ENCODE measurements around the gene RCSD1.

RCSD1 gene

GRCh38 chr1:167681024-167681423 is 51.0 kb downstream of the RCSD1 start:
- Histone ChIP-seq H2AFZ (ENCODE audit: low read length) (no peak overlapping the region), H3K36me3 (ENCODE audit: insufficient read depth, low read length) (peaks cover 14% of the 10 kb centered on the region; the same call in 1 of the 2 replicates), H3K79me2 (ENCODE audit: insufficient read depth, low read length) (no peaks in the 10 kb centered on the region), H3K4me2 (ENCODE audit: low read depth, low read length, poor library complexity, severe bottlenecking) (no peak overlapping the region), H4K20me1 (ENCODE audit: insufficient read depth, low read length, poor library complexity, severe bottlenecking) (no peaks in the 10 kb centered on the region), H3K9ac (ENCODE audit: low read depth, low read length, poor library complexity, severe bottlenecking) (no peak overlapping the region), H3K4me1 (ENCODE audit: insufficient read depth, low read length, poor library complexity, severe bottlenecking) (peaks cover 19% of the 10 kb centered on the region), H3K9me2 (replicated peaks; ENCODE audit: low read depth, low read length) (no peaks in the 10 kb centered on the region), H3K4me3 (ENCODE audit: low read length, poor library complexity, severe bottlenecking) (no peak overlapping the region), H3F3A (ENCODE audit: low read depth) (no peaks in the 10 kb centered on the region), H3K27me3 (ENCODE audit: insufficient read depth, low read length, poor library complexity, severe bottlenecking) (no peaks in the 10 kb centered on the region), H3K9me3 (ENCODE audit: insufficient read depth, low read depth, low read length) (no peaks in the 10 kb centered on the region)
- no peak for TF ChIP-seq CTCF (conservative IDR thresholded peaks at IDR 0.05; ENCODE audit: low read length)
- TF ChIP-seq EZH2phosphoT487 (IDR thresholded peaks at IDR 0.05; ENCODE audit: borderline replicate concordance) = no peak

- Histone ChIP-seq H3K36me3 (ENCODE audit: insufficient read depth, low read length) (peaks cover 16% of the 10 kb centered on the region; the same call in 1 of the 2 replicates), H4K20me1 (ENCODE audit: insufficient read depth, low read length, poor library complexity, severe bottlenecking) (no peaks in the 10 kb centered on the region), H3K79me2 (ENCODE audit: insufficient read depth, low read length) (no peaks in the 10 kb centered on the region), H3K9ac (ENCODE audit: low read depth, low read length, poor library complexity, severe bottlenecking) (no peak overlapping the region), H3K4me3 (ENCODE audit: low read length, poor library complexity, severe bottlenecking) (no peak overlapping the region), H3K9me3 (ENCODE audit: insufficient read depth, low read depth, low read length) (no peaks in the 10 kb centered on the region), H3K9me2 (replicated peaks; ENCODE audit: low read depth, low read length) (no peaks in the 10 kb centered on the region), H2AFZ (ENCODE audit: low read length) (no peak overlapping the region), H3F3A (ENCODE audit: low read depth) (no peaks in the 10 kb centered on the region), H3K4me1 (ENCODE audit: insufficient read depth, low read length, poor library complexity, severe bottlenecking) (peaks cover 17% of the 10 kb centered on the region), H3K27me3 (ENCODE audit: insufficient read depth, low read length, poor library complexity, severe bottlenecking) (no peaks in the 10 kb centered on the region), H3K4me2 (ENCODE audit: low read depth, low read length, poor library complexity, severe bottlenecking) (no peak overlapping the region)
- TF ChIP-seq CTCF (conservative IDR thresholded peaks at IDR 0.05; ENCODE audit: low read length) (no peak), EZH2phosphoT487 (IDR thresholded peaks at IDR 0.05; ENCODE audit: borderline replicate concordance) (no peak)
These were observed 51.5 kb downstream of the RCSD1 start for GRCh38 chr1:167681451-167682098.

DNA sequence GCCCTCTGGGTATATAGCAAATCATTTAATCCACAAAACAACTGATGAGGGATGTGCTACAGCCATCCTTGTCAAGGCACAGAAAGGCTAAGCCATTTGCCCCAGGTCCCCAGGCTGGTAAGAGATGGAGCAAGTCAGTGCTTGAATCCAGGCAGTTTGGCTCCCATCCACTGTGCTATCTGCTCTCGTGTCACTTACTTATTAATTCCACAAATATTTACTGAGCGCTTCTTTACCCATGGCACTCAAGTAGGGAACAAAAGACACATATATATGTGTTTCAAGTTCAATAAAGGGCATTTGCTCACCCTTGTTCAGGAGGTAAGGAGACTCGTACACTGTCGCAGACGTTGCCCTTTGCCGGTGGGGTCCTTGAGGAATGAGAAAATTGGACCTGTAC is 53.2 kb downstream of the RCSD1 start:
- peaks cover 21% of the 10 kb centered on the region; the same call in 1 of the 2 replicates for H3K36me3 ChIP-seq (ENCODE audit: insufficient read depth, low read length)
- no peaks in the 10 kb centered on the region for H3K9me3 ChIP-seq (ENCODE audit: insufficient read depth, low read depth, low read length)
- no peaks in the 10 kb centered on the region for H3K9me2 ChIP-seq (replicated peaks; ENCODE audit: low read depth, low read length)
- H3K9ac ChIP-seq (ENCODE audit: low read depth, low read length, poor library complexity, severe bottlenecking) = no peak overlapping the region
- no peaks in the 10 kb centered on the region for H3F3A ChIP-seq (ENCODE audit: low read depth)
- no peaks in the 10 kb centered on the region for H3K27me3 ChIP-seq (ENCODE audit: insufficient read depth, low read length, poor library complexity, severe bottlenecking)
- no peak for TF ChIP-seq EZH2phosphoT487 (IDR thresholded peaks at IDR 0.05; ENCODE audit: borderline replicate concordance)
- no peak for TF ChIP-seq CTCF (conservative IDR thresholded peaks at IDR 0.05; ENCODE audit: low read length)
- no peaks in the 10 kb centered on the region for H3K79me2 ChIP-seq (ENCODE audit: insufficient read depth, low read length)
- no peak overlapping the region for H3K4me2 ChIP-seq (ENCODE audit: low read depth, low read length, poor library complexity, severe bottlenecking)
- H4K20me1 ChIP-seq (ENCODE audit: insufficient read depth, low read length, poor library complexity, severe bottlenecking) = no peaks in the 10 kb centered on the region
- H2AFZ ChIP-seq (ENCODE audit: low read length) = no peak overlapping the region
- H3K4me3 ChIP-seq (ENCODE audit: low read length, poor library complexity, severe bottlenecking) = no peak overlapping the region
- H3K4me1 ChIP-seq (ENCODE audit: insufficient read depth, low read length, poor library complexity, severe bottlenecking) = peaks cover 11% of the 10 kb centered on the region
